ENCODE measurements around the gene CUTA.
"Not testable (repeated sequence)": the region's sequence is repeated elsewhere in the genome, so short reads cannot be mapped to it uniquely, and the experiment has no call there.

Gene CUTA

GRCh38 chr6:33398601-33399000, 19.3 kb downstream of the CUTA start:
- not testable (repeated sequence) for DNase-seq

- no peak for DNase-seq
Measured at GRCh38 chr6:33397541-33397940, 20.4 kb downstream of the CUTA start.

GRCh38 chr6:33392979-33393378, 24.9 kb downstream of the CUTA start:
- no peak for DNase-seq

GRCh38 chr6:33392595-33392948, 25.3 kb downstream of the CUTA start:
- no peak for DNase-seq

GRCh38 chr6:33391922-33392594, 25.8 kb downstream of the CUTA start:
- peak in 1 of 2 donors; percentile 15 for DNase-seq

GRCh38 chr6:33391278-33391921, 26.5 kb downstream of the CUTA start, which contains the start of gene KIFC1:
Gene KIFC1 (plus strand): TSS chr6:33391823. CDS start chr6:33391986, 163 bp downstream.
- DNase-seq: peak; percentile 98 to 99

GRCh38 chr6:33390767-33391277, 27.1 kb downstream of the CUTA start:
- DNase-seq: no peak

GRCh38 chr6:33390173-33390572, 27.7 kb downstream of the CUTA start:
- no peak for DNase-seq

GRCh38 chr6:33384581-33385020, 33.3 kb downstream of the CUTA start:
- no peak for DNase-seq

GRCh38 chr6:33383427-33384185, 34.3 kb downstream of the CUTA start:
- no peak for DNase-seq

- DNase-seq: no peak
Measured at GRCh38 chr6:33380272-33380981, 37.5 kb downstream of the CUTA start.

GRCh38 chr6:33379184-33379583, 38.7 kb downstream of the CUTA start:
- not testable (repeated sequence) for DNase-seq

- DNase-seq: no peak
Measured at GRCh38 chr6:33377171-33377570, 40.7 kb downstream of the CUTA start.

GRCh38 chr6:33375143-33375671, 42.7 kb downstream of the CUTA start:
- DNase-seq: no peak

GRCh38 chr6:33373960-33374910, 43.7 kb downstream of the CUTA start:
- DNase-seq: no peak

- DNase-seq: no peak
Measured at GRCh38 chr6:33372526-33373123, 45.3 kb downstream of the CUTA start.

GRCh38 chr6:33371901-33372300, 46.0 kb downstream of the CUTA start:
- DNase-seq: not testable (repeated sequence)

GRCh38 chr6:33367715-33368025, 50.2 kb downstream of the CUTA start:
- not testable (repeated sequence) for DNase-seq

GRCh38 chr6:33367009-33367714, 50.7 kb downstream of the CUTA start:
- DNase-seq: no peak
